ENCODE measurements around the gene CHEK2.
"Not testable (repeated sequence)": the region's sequence is repeated elsewhere in the genome, so short reads cannot be mapped to it uniquely, and the experiment has no call there.

The CHEK2 gene

GRCh38 chr22:28703436-28703835, 38.2 kb downstream of the CHEK2 start:
- Histone ChIP-seq H4K20me1 (ENCODE audit: insufficient read depth, low read length) (peaks cover 8% of the 10 kb centered on the region; the same call in 1 of the 2 replicates), H3K36me3 (ENCODE audit: insufficient read depth, low read length) (peaks cover 71% of the 10 kb centered on the region), H3K4me2 (ENCODE audit: insufficient read depth, low read length) (no peak overlapping the region), H3K9ac (ENCODE audit: low read depth, low read length) (no peak overlapping the region), H3K27ac (ENCODE audit: low read length) (no peak overlapping the region), H3K9me3 (ENCODE audit: insufficient read depth, low read length, severe bottlenecking) (no peaks in the 10 kb centered on the region), H3K27me3 (ENCODE audit: insufficient read depth, low read length, poor library complexity) (no peaks in the 10 kb centered on the region), H2AFZ (ENCODE audit: low read depth, low read length) (no peak overlapping the region), H3K4me1 (ENCODE audit: insufficient read depth, low read length) (no peaks in the 10 kb centered on the region), H3K79me2 (ENCODE audit: insufficient read depth, low read length) (no peaks in the 10 kb centered on the region), H3K4me3 (ENCODE audit: low read depth in 1 of 2, low read length in 2 of 2) (no peak overlapping the region)
- TF ChIP-seq CTCF (IDR thresholded peaks at IDR 0.05; ENCODE audit: borderline replicate concordance, extremely low read depth, low read length, poor library complexity, severe bottlenecking) (no peak), EZH2 (IDR thresholded peaks at IDR 0.05; ENCODE audit: borderline replicate concordance, low read depth, low read length, severe bottlenecking) (no peak)
- DNase-seq (no peak), ATAC-seq (ENCODE audit: insufficient read depth, low read depth) (no peak)

GRCh38 chr22:28702891-28703290, 38.7 kb downstream of the CHEK2 start:
- Histone ChIP-seq H3K4me3 (ENCODE audit: low read depth in 1 of 2, low read length in 2 of 2) (no peak overlapping the region), H4K20me1 (ENCODE audit: insufficient read depth, low read length) (peaks cover 8% of the 10 kb centered on the region; the same call in 1 of the 2 replicates)

GRCh38 chr22:28693041-28693760, 48.4 kb downstream of the CHEK2 start:
- H3K36me3 ChIP-seq (ENCODE audit: insufficient read depth, low read length): peaks cover 38% of the 10 kb centered on the region
- H3K4me2 ChIP-seq (ENCODE audit: insufficient read depth, low read length); ATAC-seq (ENCODE audit: insufficient read depth, low read depth); H3K27me3 ChIP-seq (ENCODE audit: insufficient read depth, low read length, poor library complexity); H3K27ac ChIP-seq (ENCODE audit: low read length); H3K9ac ChIP-seq (ENCODE audit: low read depth, low read length); H4K20me1 ChIP-seq (ENCODE audit: insufficient read depth, low read length); H3K4me1 ChIP-seq (ENCODE audit: insufficient read depth, low read length); H2AFZ ChIP-seq (ENCODE audit: low read depth, low read length); H3K9me3 ChIP-seq (ENCODE audit: insufficient read depth, low read length, severe bottlenecking); DNase-seq; H3K4me3 ChIP-seq (ENCODE audit: low read depth in 1 of 2, low read length in 2 of 2); H3K79me2 ChIP-seq (ENCODE audit: insufficient read depth, low read length): not testable (repeated sequence)

More at GRCh38 chr22:28702891-28703290, 38.7 kb downstream of the CHEK2 start:
- Histone ChIP-seq H3K79me2 (ENCODE audit: insufficient read depth, low read length) (no peaks in the 10 kb centered on the region), H3K27ac (ENCODE audit: low read length) (no peak overlapping the region), H3K36me3 (ENCODE audit: insufficient read depth, low read length) (peaks cover 68% of the 10 kb centered on the region), H3K27me3 (ENCODE audit: insufficient read depth, low read length, poor library complexity) (no peaks in the 10 kb centered on the region), H3K4me2 (ENCODE audit: insufficient read depth, low read length) (no peak overlapping the region), H3K4me1 (ENCODE audit: insufficient read depth, low read length) (no peaks in the 10 kb centered on the region), H3K9ac (ENCODE audit: low read depth, low read length) (no peak overlapping the region), H3K9me3 (ENCODE audit: insufficient read depth, low read length, severe bottlenecking) (no peaks in the 10 kb centered on the region), H2AFZ (ENCODE audit: low read depth, low read length) (no peak overlapping the region)
- no peak for ATAC-seq (ENCODE audit: insufficient read depth, low read depth)
- no peak for DNase-seq
- TF ChIP-seq CTCF (IDR thresholded peaks at IDR 0.05; ENCODE audit: borderline replicate concordance, extremely low read depth, low read length, poor library complexity, severe bottlenecking) (no peak), EZH2 (IDR thresholded peaks at IDR 0.05; ENCODE audit: borderline replicate concordance, low read depth, low read length, severe bottlenecking) (no peak)

GRCh38 chr22:28689796-28690195, 51.8 kb downstream of the CHEK2 start:
- not testable (repeated sequence) for H3K9ac ChIP-seq (ENCODE audit: low read depth, low read length); DNase-seq; H3K27ac ChIP-seq (ENCODE audit: low read length); H3K27me3 ChIP-seq (ENCODE audit: insufficient read depth, low read length, poor library complexity); H3K4me2 ChIP-seq (ENCODE audit: insufficient read depth, low read length); H4K20me1 ChIP-seq (ENCODE audit: insufficient read depth, low read length); H3K79me2 ChIP-seq (ENCODE audit: insufficient read depth, low read length); H3K9me3 ChIP-seq (ENCODE audit: insufficient read depth, low read length, severe bottlenecking); H3K4me1 ChIP-seq (ENCODE audit: insufficient read depth, low read length); H3K4me3 ChIP-seq (ENCODE audit: low read depth in 1 of 2, low read length in 2 of 2); ATAC-seq (ENCODE audit: insufficient read depth, low read depth); H2AFZ ChIP-seq (ENCODE audit: low read depth, low read length)
- peaks cover 36% of the 10 kb centered on the region for H3K36me3 ChIP-seq (ENCODE audit: insufficient read depth, low read length)

GRCh38 chr22:28682966-28683365, 58.7 kb downstream of the CHEK2 start:
- not testable (repeated sequence) for H3K9ac ChIP-seq (ENCODE audit: low read depth, low read length); H3K4me2 ChIP-seq (ENCODE audit: insufficient read depth, low read length); H3K27ac ChIP-seq (ENCODE audit: low read length); DNase-seq; H3K9me3 ChIP-seq (ENCODE audit: insufficient read depth, low read length, severe bottlenecking); H3K79me2 ChIP-seq (ENCODE audit: insufficient read depth, low read length); ATAC-seq (ENCODE audit: insufficient read depth, low read depth); H3K4me3 ChIP-seq (ENCODE audit: low read depth in 1 of 2, low read length in 2 of 2); H2AFZ ChIP-seq (ENCODE audit: low read depth, low read length); H3K27me3 ChIP-seq (ENCODE audit: insufficient read depth, low read length, poor library complexity); H3K4me1 ChIP-seq (ENCODE audit: insufficient read depth, low read length)
- H4K20me1 ChIP-seq (ENCODE audit: insufficient read depth, low read length): peaks cover 23% of the 10 kb centered on the region
- peaks cover 10% of the 10 kb centered on the region; the same call in 1 of the 2 replicates for H3K36me3 ChIP-seq (ENCODE audit: insufficient read depth, low read length)

GRCh38 chr22:28680813-28681490, 60.7 kb downstream of the CHEK2 start:
- ATAC-seq (ENCODE audit: insufficient read depth, low read depth); H3K27me3 ChIP-seq (ENCODE audit: insufficient read depth, low read length, poor library complexity); H3K9ac ChIP-seq (ENCODE audit: low read depth, low read length); H3K4me1 ChIP-seq (ENCODE audit: insufficient read depth, low read length); H3K36me3 ChIP-seq (ENCODE audit: insufficient read depth, low read length); H3K9me3 ChIP-seq (ENCODE audit: insufficient read depth, low read length, severe bottlenecking); H3K27ac ChIP-seq (ENCODE audit: low read length); DNase-seq; H3K4me3 ChIP-seq (ENCODE audit: low read depth in 1 of 2, low read length in 2 of 2); H2AFZ ChIP-seq (ENCODE audit: low read depth, low read length); H3K4me2 ChIP-seq (ENCODE audit: insufficient read depth, low read length); H3K79me2 ChIP-seq (ENCODE audit: insufficient read depth, low read length): not testable (repeated sequence)
- H4K20me1 ChIP-seq (ENCODE audit: insufficient read depth, low read length): peaks cover 21% of the 10 kb centered on the region

All from DND-41 (cell line).